HG02798 (cell line): Measurements from ENCODE around the gene SLITRK1.

Source experiments
- ATAC-seq: cut with Tn5 transposase; IDR thresholded peaks from one replicate; pipeline ENCODE4 v1.9.1; 2021; ENCODE audit warnings: mild to moderate bottlenecking; ENCODE audit not compliant: unreplicated experiment, poor library complexity

The SLITRK1 gene, protein sequence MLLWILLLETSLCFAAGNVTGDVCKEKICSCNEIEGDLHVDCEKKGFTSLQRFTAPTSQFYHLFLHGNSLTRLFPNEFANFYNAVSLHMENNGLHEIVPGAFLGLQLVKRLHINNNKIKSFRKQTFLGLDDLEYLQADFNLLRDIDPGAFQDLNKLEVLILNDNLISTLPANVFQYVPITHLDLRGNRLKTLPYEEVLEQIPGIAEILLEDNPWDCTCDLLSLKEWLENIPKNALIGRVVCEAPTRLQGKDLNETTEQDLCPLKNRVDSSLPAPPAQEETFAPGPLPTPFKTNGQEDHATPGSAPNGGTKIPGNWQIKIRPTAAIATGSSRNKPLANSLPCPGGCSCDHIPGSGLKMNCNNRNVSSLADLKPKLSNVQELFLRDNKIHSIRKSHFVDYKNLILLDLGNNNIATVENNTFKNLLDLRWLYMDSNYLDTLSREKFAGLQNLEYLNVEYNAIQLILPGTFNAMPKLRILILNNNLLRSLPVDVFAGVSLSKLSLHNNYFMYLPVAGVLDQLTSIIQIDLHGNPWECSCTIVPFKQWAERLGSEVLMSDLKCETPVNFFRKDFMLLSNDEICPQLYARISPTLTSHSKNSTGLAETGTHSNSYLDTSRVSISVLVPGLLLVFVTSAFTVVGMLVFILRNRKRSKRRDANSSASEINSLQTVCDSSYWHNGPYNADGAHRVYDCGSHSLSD

DNA sequence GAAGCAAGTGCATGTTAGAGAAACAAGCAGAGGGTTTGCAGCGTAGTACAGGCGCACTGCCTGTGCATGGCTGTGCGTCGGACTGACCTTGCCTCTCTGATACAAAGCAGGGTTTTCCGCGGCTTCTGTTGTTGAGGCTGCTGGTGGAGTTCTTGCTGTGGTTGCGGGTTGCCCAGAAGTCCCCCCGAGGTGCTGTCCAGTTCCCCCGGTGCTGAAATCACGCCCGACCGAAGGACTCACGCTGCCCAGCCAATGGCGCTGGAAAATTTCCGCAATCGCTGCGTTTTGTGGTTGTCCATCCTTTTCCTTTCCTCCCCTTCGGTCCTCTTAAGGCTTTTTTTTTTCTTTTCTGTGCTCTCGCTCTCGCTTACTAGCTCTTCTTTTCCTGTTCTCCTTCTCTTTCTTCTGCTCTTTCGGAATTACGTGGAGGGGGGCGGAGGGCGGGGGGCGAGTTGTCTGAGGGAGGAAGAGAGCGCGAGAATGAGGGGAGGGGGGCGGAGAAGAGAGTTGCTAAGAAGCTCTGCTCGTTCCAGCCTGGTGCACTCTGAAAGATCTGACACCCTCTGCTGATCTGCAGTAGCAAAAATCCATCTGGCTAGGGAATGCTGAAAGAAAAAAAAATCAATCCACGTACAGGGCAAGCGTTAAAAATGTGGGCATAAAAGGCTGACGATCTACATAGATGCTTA is at the start of gene SLITRK1:
SLITRK1 (minus strand) TSS at position 558 of the 689 bp plus-strand sequence. CDS start 967 bp downstream, outside the sequence.
- ATAC-seq, result no peak

DNA sequence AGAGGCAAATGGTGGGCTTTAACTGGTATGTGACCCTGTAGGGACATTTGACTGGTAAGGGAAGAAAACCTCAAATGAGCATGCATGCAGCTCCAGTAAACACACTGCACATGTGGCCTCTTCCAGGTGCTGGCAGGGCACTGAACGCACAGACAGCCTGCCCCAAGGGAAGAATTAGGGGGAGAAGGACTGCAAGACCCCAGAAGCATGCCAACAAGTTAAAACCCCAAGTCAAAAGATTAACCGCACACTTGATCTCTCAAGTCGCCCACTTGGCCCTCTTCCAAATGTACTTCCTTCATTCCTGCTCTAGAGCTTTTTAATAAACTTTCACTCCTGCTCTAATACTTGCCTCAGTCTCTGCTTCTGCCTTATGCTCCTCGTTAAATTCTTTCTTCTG is 46.9 kb upstream of the SLITRK1 start:
- no peak for ATAC-seq

DNA sequence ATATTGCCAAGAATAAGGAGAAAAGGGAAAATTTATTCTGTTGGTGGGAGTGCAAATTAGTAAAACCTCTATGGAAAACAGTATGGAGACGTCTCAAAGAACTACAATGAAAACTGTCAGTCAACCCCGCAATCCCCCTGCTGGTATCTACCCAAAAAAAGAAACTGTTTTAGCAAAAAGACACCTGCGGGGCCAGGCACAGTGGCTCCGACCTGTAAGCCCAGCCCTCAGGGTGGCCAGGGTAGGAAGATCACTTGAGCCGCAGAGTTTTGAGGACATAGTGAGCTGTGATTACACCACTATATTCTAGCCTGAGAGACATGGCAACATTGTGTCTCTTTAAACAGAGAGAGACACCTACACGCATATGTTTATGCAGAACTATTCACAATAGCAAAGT is 37.5 kb upstream of the SLITRK1 start:
- ATAC-seq, result no peak

GRCh38 chr13:83914368-83914767 is 32.1 kb upstream of the SLITRK1 start:
- ATAC-seq, result no peak

- no peak for ATAC-seq
Measured at GRCh38 chr13:83907196-83907989, 25.1 kb upstream of the SLITRK1 start.

- ATAC-seq, result no peak
Measured at GRCh38 chr13:83906240-83906820, 24.1 kb upstream of the SLITRK1 start.

- ATAC-seq, result no peak
Measured at GRCh38 chr13:83905641-83906040, 23.4 kb upstream of the SLITRK1 start.

GRCh38 chr13:83895994-83896580 is 13.8 kb upstream of the SLITRK1 start:
- no peak for ATAC-seq

DNA sequence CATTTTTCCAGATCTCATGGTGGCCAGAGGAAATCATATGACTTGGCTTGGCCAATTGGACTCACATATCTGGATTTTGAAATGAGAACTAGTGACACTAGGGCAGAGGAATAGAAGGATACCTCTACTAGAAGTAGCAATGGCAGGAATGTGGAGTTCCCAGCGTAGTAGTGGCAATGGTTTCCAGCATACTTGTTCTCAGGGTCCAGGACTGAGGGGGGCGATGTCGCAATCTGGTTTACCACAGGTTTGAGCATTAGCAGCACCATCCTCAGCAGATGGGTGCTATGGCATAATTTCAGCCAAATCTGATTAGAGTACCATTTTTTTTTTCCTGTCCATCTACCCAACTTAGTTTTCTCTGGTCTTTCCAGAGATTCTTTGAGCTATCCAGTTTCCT is 8.1 kb upstream of the SLITRK1 start:
- ATAC-seq, result no peak

GRCh38 chr13:83884141-83884540 is 1.9 kb upstream of the SLITRK1 start:
- ATAC-seq, result no peak

- ATAC-seq, result no peak
Measured at GRCh38 chr13:83883061-83883523, 818 bp upstream of the SLITRK1 start.

GRCh38 chr13:83882606-83882959 is 309 bp upstream of the SLITRK1 start:
- no peak for ATAC-seq

DNA sequence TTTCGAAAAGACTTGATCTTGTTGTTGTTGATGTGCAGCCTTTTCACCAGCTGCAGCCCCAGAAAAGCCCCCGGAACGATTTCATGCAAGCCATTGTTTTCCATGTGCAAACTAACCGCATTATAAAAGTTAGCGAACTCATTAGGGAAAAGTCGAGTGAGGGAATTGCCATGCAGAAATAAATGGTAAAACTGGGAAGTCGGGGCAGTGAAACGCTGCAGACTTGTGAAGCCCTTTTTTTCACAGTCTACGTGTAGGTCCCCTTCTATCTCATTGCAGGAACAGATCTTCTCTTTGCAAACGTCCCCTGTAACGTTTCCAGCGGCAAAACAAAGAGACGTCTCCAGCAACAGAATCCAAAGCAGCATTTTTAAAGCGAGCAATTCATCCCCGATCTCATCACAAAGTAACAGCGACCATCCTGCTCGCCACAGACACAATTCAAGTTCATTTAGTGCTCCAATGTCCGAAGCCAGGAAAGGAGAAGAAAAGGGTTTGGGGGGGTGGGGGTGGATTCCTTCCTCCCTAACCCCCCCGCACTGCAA is 1.1 kb downstream of the SLITRK1 start:
- ATAC-seq, result no peak

DNA sequence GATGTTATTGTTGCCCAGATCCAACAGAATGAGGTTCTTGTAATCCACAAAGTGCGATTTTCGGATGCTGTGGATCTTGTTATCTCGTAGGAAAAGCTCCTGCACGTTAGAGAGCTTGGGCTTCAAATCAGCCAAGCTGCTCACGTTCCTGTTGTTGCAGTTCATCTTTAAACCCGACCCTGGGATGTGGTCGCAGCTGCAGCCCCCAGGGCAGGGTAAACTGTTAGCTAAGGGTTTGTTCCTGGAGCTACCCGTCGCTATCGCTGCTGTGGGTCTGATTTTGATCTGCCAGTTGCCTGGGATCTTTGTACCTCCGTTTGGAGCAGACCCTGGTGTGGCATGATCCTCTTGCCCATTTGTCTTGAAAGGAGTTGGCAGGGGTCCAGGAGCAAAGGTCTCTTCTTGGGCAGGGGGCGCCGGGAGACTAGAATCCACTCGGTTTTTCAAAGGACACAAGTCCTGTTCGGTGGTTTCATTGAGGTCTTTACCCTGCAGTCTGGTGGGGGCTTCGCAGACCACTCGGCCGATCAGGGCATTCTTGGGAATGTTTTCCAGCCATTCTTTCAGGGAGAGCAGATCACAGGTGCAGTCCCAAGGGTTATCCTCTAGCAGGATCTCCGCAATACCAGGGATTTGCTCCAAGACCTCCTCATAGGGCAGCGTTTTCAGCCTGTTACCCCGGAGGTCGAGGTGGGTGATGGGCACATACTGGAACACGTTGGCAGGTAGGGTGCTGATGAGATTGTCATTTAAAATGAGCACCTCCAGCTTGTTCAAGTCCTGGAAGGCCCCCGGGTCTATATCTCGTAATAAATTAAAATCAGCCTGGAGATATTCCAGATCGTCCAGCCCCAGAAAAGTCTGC is 1.8 kb downstream of the SLITRK1 start:
- no peak for ATAC-seq

- no peak for ATAC-seq
Measured at GRCh38 chr13:83879431-83880171, 2.7 kb downstream of the SLITRK1 start.

- ATAC-seq, result no peak
Measured at GRCh38 chr13:83878691-83879430, 3.4 kb downstream of the SLITRK1 start.
